GM19043 (cell line): ENCODE results near the gene E4F1.

Source experiments
- ATAC-seq: cut with Tn5 transposase; IDR thresholded peaks from one replicate; pipeline ENCODE4 v1.9.1; 2021; ENCODE audit warnings: low read depth; ENCODE audit not compliant: unreplicated experiment

The E4F1 gene, protein sequence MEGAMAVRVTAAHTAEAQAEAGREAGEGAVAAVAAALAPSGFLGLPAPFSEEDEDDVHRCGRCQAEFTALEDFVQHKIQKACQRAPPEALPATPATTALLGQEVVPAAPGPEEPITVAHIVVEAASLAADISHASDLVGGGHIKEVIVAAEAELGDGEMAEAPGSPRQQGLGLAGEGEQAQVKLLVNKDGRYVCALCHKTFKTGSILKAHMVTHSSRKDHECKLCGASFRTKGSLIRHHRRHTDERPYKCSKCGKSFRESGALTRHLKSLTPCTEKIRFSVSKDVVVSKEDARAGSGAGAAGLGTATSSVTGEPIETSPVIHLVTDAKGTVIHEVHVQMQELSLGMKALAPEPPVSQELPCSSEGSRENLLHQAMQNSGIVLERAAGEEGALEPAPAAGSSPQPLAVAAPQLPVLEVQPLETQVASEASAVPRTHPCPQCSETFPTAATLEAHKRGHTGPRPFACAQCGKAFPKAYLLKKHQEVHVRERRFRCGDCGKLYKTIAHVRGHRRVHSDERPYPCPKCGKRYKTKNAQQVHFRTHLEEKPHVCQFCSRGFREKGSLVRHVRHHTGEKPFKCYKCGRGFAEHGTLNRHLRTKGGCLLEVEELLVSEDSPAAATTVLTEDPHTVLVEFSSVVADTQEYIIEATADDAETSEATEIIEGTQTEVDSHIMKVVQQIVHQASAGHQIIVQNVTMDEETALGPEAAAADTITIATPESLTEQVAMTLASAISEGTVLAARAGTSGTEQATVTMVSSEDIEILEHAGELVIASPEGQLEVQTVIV

DNA sequence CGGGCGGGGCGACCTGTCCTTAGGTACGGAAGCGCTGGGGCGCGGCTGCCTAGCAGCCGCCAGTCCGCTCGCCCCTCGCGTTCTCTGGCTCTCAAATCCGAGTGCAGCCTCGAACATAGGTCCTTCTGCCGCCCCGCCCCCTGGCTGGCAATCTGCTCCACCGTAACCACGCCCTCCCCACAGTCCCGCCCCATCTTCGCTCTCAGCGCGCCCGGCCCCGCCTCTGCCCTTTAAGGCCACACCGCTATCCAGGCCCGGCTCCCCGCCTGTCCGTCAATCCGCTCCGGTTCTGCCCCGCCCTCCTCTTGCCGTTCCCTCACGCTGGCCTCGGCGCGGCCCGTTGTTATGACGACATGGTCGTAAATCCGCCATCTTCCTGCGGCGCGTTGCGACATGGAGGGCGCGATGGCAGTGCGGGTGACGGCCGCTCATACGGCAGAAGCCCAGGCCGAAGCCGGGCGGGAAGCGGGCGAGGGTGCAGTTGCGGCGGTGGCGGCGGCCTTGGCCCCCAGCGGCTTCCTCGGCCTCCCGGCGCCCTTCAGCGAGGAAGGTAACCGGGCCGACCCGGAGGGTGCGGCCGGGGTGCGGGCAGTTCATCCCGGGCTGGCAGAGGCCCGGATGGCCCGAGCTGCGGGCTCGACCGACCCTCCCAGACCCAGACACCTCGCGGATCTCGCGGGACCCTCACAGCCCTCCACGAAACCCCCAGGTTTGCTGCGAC is at the start of gene E4F1:
E4F1 (plus strand) TSS at position 371 of the 721 bp plus-strand sequence; CDS start at position 394, 23 bp downstream.
- ATAC-seq = peak; percentile 94

GRCh38 chr16:2173916-2174315 is 49.5 kb upstream of the E4F1 start:
- ATAC-seq = no peak

GRCh38 chr16:2174396-2175131 is 48.8 kb upstream of the E4F1 start:
- ATAC-seq = no peak

- no peak for ATAC-seq
These were observed 47.9 kb upstream of the E4F1 start for GRCh38 chr16:2175454-2175853.

DNA sequence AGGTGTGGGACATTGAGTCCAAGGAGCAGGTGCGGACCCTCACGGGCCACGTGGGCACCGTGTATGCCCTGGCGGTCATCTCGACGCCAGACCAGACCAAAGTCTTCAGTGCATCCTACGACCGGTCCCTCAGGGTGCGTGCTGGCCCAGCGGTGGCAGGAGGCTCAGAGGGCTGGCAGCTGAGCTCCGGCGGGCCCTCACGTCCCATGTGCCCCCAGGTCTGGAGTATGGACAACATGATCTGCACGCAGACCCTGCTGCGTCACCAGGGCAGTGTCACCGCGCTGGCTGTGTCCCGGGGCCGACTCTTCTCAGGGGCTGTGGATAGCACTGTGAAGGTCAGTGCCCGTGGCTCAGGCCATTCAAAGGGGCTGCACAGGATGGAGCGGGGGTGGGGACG is 47.3 kb upstream of the E4F1 start:
- no peak for ATAC-seq

GRCh38 chr16:2177101-2177500 is 46.3 kb upstream of the E4F1 start:
- ATAC-seq = no peak

DNA sequence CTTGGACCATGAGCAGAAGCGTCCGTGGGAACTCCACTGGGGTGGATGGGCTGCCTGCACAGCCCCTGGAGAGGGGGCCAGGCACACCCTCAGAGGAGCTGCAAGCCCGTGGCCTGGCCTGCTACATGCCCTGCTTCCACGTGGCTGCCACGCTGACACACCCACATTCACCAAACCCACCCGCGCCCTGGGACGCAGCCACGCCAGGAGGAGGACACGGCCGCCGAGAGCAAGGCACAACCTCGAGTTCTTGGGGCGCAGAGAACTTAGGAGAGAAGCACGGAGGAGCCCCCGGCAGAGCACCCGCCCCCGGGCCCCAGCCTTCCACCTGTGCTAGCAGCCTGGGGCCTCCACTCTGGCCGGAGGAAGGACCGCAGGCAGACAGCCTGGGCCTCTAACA is 45.8 kb upstream of the E4F1 start:
- ATAC-seq = no peak

GRCh38 chr16:2178321-2179106 is 44.9 kb upstream of the E4F1 start:
- no peak for ATAC-seq

DNA sequence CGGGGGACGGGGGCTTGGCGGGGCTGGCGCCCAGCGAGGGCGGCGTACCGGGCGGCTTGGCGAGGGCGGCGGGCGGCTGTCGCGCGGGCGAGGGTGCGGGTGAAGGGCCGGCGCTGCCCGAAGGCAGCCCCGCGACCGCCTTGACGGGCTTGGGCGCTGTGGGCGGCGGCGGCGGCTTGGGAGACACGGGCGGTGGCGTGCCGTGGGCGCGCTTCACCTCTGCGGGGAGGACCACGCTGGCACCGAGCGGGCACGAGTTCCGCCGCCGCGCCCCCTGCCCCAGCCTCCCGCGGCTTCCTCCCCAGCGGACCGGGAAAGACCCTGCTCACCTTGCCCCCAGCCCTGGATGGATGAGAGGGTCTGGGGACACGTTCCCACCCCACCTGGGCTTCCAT is 44.3 kb upstream of the E4F1 start:
- no peak for ATAC-seq

DNA sequence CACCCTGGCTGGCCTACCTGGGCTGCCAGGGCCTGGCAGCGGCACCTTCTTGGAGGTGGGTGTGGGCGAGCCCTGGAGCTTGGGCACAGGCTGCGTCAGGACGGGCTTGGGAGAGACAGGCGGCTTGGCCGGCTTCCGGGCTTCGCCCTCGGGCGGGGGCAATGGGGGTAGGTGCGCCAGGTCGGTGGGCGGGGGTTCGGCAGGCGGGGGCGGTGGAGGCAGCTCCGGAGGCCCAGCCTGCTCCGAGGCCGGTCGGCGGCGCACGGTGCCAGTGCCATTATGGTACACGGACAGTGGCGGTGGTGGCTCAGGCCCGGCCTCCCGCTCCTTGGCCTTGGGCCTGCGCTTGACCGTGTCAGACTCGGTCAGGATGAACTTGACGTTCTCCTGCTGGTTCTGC is 43.8 kb upstream of the E4F1 start:
- no peak for ATAC-seq

DNA sequence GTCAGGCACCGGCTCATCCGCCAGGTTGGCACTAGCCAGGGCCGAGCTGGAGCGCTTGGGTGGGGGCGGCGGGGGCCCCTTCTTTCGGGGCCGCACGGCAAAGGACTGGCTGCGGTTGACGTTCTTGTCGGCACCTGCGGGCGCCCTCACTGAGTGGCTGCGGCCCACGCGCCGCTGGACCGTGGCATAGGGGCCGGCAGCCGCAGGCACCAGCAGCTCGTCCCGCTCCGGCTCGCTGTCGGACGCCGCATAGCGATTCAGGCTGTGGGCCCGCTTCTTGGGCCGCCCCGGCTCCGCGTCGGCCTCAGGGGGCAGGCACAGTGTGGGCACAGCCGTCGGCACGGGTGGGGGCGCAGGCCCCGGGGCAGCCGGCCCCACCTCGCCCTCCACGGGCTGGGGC is 42.9 kb upstream of the E4F1 start:
- no peak for ATAC-seq

- no peak for ATAC-seq
These were observed 42.1 kb upstream of the E4F1 start for GRCh38 chr16:2180962-2181923.

GRCh38 chr16:2181952-2182351 is 41.4 kb upstream of the E4F1 start:
- no peak for ATAC-seq

DNA sequence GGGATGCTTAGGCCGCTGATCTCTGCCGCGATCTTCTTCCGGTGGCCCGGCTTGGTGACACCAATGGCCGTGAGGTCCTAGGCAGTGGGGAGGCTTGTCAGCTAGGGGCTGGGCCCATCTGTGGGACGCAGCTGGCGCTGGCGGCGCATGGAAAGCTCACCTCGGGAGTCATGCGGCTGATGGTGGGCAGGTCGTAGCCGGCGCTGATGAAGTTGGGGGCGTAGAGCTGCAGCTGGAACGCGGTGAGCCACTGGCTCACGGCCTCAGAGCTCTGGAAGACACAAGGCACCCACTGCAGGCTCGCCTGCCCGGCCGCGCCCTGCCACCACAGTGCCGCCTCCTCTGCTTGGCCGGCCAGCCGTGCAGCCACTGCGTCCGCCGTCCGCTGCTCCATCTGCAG is 39.7 kb upstream of the E4F1 start:
- no peak for ATAC-seq

GRCh38 chr16:2184346-2184745 is 39.0 kb upstream of the E4F1 start:
- no peak for ATAC-seq

- no peak for ATAC-seq
These were observed 38.4 kb upstream of the E4F1 start for GRCh38 chr16:2184962-2185361.

DNA sequence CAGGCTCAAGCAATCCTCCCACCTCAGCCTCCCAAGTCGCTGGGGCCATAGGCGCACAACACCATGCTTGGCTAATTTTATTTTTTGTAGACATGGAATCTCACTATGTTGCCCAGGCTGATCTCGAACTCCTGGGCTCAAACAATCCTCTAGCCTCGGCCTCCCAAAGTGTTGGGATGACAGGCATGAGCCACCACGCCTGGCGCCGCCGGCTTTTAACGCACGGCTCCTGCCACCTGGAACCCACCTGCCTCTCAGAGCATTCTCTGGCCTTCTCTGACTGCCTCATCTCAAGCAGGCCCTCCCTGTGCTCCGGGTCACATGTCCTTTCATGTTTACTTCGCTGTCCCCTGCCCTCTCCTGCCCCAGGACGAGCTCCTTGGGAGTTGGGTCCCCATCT is 37.3 kb upstream of the E4F1 start:
- no peak for ATAC-seq

DNA sequence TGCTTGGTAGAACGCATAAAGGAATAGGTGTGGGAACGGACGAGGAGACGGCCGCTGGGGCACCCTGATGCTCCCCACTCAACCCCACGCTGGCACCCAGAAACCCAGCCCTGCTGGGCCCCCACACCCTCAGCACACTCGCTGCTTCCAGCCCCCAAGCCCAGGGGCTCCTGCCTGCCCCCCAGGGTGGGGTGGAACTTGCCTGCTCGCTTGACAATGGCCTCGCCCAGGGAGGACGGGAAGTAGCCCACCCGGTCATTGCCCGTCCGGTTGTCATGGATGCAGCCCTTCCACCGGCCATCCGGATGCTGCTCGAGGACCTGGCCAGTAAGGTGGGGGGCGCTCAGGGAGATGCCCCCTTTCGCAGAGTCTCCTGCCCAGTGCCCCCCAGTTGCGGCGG is 36.9 kb upstream of the E4F1 start:
- no peak for ATAC-seq

- no peak for ATAC-seq
These were observed 36.2 kb upstream of the E4F1 start for GRCh38 chr16:2187212-2187611.
